ENCODE results near the gene ZBTB38. TPM values are rescaled to one million over a fixed set of nuclear protein-coding genes. Genes with fewer than 3 reads are reported as not detected.

The ZBTB38 gene
- total RNA-seq, 4 donors from 2014 or later = 143 to 185 (median 165) TPM

- no peak for DNase-seq
- Histone ChIP-seq H3K9me3 (no peaks in the 10 kb centered on the region), H3K36me3 (peaks cover 11 to 14% of the 10 kb centered on the region in 2 donors), H3K4me3 (replicated peaks in 1 of 3) (no peak overlapping the region), H3K4me1 (peaks cover 41 to 43% of the 10 kb centered on the region in 2 donors), H3K27me3 (no peaks in the 10 kb centered on the region), H3K27ac (peak overlapping the region in 2 of 3 donors; percentile 13 to 93)
- intact Hi-C loops (cut with DNase I) = no loop called here
- no peak for TF ChIP-seq POLR2A (IDR thresholded peaks at IDR 0.05)
- TF ChIP-seq, protein P1, sequence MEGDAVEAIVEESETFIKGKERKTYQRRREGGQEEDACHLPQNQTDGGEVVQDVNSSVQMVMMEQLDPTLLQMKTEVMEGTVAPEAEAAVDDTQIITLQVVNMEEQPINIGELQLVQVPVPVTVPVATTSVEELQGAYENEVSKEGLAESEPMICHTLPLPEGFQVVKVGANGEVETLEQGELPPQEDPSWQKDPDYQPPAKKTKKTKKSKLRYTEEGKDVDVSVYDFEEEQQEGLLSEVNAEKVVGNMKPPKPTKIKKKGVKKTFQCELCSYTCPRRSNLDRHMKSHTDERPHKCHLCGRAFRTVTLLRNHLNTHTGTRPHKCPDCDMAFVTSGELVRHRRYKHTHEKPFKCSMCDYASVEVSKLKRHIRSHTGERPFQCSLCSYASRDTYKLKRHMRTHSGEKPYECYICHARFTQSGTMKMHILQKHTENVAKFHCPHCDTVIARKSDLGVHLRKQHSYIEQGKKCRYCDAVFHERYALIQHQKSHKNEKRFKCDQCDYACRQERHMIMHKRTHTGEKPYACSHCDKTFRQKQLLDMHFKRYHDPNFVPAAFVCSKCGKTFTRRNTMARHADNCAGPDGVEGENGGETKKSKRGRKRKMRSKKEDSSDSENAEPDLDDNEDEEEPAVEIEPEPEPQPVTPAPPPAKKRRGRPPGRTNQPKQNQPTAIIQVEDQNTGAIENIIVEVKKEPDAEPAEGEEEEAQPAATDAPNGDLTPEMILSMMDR (IDR thresholded peaks at IDR 0.05) = no peak
- WGBS, 2 donors = 96% methylated on average over 3 of the region's 3 CpGs
These were observed 36.7 kb downstream of the ZBTB38 start for GRCh38 chr3:141405025-141405424.

DNA sequence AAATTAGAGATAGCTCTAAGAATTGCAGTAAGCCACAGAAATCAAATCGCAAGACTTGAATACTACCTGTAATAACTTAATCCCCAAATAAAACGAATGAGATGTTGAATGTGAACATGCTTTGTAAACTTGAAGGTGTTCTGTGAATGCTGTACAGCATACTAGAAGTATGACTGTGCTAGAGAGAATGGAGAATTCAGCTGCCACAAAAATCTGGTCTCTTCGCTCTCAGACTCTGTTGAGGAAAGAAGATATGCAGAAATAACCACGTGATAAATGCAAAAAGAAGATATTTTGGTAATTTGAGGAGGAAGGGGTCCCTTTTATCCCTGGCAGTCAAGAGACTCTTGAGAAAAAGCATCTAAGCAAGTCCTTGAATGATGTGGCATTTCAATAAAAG is 37.3 kb downstream of the ZBTB38 start:
- peak overlapping the region in 1 of 3 donors; percentile 93 for H3K27ac ChIP-seq
- peaks cover 11 to 14% of the 10 kb centered on the region in 2 donors for H3K36me3 ChIP-seq
- intact Hi-C loops (cut with DNase I) = no loop called here
- H3K4me1 ChIP-seq = peaks cover 41 to 43% of the 10 kb centered on the region in 2 donors
- DNase-seq = no peak
- no peak for TF ChIP-seq POLR2A (IDR thresholded peaks at IDR 0.05)
- TF ChIP-seq, protein P1 (IDR thresholded peaks at IDR 0.05) = no peak
- 93 to 95% methylated on average over 4 of the region's 4 CpGs for WGBS, 2 donors
- H3K27me3 ChIP-seq = no peaks in the 10 kb centered on the region
- no peak overlapping the region for H3K4me3 ChIP-seq (replicated peaks in 1 of 3)
- H3K9me3 ChIP-seq = no peaks in the 10 kb centered on the region

- H3K27ac ChIP-seq = peak overlapping the region; percentile 25 to 93 (median 47)
- H3K36me3 ChIP-seq = peaks cover 11 to 14% of the 10 kb centered on the region in 2 donors
- no peaks in the 10 kb centered on the region for H3K9me3 ChIP-seq
- 94 to 98% methylated on average over 2 of the region's 2 CpGs for WGBS, 2 donors
- TF ChIP-seq, protein P1 (IDR thresholded peaks at IDR 0.05) = no peak
- no peak for TF ChIP-seq POLR2A (IDR thresholded peaks at IDR 0.05)
- no peaks in the 10 kb centered on the region for H3K27me3 ChIP-seq
- DNase-seq = no peak
- no peak overlapping the region for H3K4me3 ChIP-seq (replicated peaks in 1 of 3)
- intact Hi-C loops (cut with DNase I) = no loop called here
- H3K4me1 ChIP-seq = peaks cover 42 to 43% of the 10 kb centered on the region in 2 donors
These were observed 38.0 kb downstream of the ZBTB38 start for GRCh38 chr3:141406265-141406664.

- H3K36me3 ChIP-seq = peaks cover 11 to 14% of the 10 kb centered on the region in 2 donors
- H3K27me3 ChIP-seq = no peaks in the 10 kb centered on the region
- no peak for TF ChIP-seq POLR2A (IDR thresholded peaks at IDR 0.05)
- TF ChIP-seq, protein P1 (IDR thresholded peaks at IDR 0.05) = no peak
- H3K9me3 ChIP-seq = no peaks in the 10 kb centered on the region
- peak overlapping the region; percentile 25 to 93 (median 47) for H3K27ac ChIP-seq
- intact Hi-C loops (cut with DNase I) = no loop called here
- DNase-seq = peak; percentile 32 to 45
- no peak overlapping the region for H3K4me3 ChIP-seq (replicated peaks in 1 of 3)
- peaks cover 43 to 46% of the 10 kb centered on the region in 2 donors for H3K4me1 ChIP-seq
- 69 to 75% methylated on average over 4 of the region's 4 CpGs for WGBS, 2 donors
These were observed 38.7 kb downstream of the ZBTB38 start for GRCh38 chr3:141407047-141407446.

GRCh38 chr3:141407825-141408224 is 39.5 kb downstream of the ZBTB38 start:
- WGBS, 2 donors = 93 to 97% methylated on average over 2 of the region's 2 CpGs
- Histone ChIP-seq H3K4me1 (peaks cover 48 to 50% of the 10 kb centered on the region in 2 donors), H3K9me3 (no peaks in the 10 kb centered on the region), H3K27me3 (no peaks in the 10 kb centered on the region), H3K27ac (peak overlapping the region in 2 of 3 donors; percentile 86 to 93), H3K4me3 (replicated peaks in 1 of 3) (no peak overlapping the region), H3K36me3 (peaks cover 11 to 14% of the 10 kb centered on the region in 2 donors)
- intact Hi-C loops (cut with DNase I) = no loop called here
- DNase-seq = no peak
- no peak for TF ChIP-seq POLR2A (IDR thresholded peaks at IDR 0.05)
- TF ChIP-seq, protein P1 (IDR thresholded peaks at IDR 0.05) = no peak

Measured in thyroid gland (tissue), 4 donors.